Testis (tissue), 2 donors: ENCODE measurements around the gene TBC1D10A.

Source experiments
- POLR2A ChIP-seq: fragments of 450-650 bp; IDR thresholded peaks from one replicate; pipeline ENCODE4 v1.6.1; 2017; ENCODE audit warnings: antibody characterized with exemption, mild to moderate bottlenecking, moderate library complexity
- TF ChIP-seq, protein P1 (sequence below), 3 experiments: fragments of 450-650 bp in 2 of 3; fragments of 200-600 bp in 1 of 3; sonication (generic) in 1 of 3; IDR thresholded peaks; one replicate each; pipeline ENCODE4 v1.5.1; 2016 to 2019; ENCODE audit warnings: antibody characterized with exemption in 3 of 3, mild to moderate bottlenecking in 2 of 3, moderate library complexity in 1 of 3

DNA sequence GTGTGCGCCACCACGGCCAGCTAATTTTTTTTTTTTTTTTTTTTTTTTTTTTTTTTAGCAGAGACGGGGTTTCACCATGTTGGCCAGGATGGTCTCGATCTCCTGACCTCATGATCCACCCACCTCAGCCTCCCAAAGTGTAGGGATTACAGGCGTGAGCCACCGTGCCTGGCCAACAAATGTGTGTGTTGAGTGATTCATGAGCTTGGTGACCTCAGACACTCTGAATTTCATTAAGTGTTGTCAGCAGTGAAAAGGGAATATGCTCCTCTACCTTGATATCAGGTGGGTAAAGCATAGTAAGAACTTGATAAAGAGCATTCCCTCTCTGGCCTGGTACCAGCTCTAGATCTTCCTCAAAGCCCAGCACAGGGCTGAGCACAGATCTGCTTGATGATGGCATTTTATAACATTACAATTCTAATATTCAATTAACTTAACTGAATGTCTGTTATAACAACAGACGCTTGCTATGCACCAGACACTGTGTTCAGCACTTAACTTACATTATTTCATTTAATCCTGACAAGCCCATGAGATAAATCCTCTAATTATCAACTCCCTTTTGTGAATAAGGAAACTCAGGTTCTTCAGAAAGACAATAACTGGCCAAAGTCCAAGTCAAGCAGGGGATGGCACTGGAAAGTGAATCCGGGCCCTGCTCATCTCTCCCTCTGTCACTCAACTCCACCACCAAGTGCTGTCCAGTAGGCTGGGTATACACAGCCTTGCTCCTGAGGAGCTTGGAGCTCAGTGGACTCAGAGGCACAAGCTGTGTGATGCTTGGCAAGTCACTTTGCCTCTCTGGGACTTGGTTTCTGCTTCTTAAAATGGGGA is 13.0 kb downstream of the TBC1D10A start:
- TF ChIP-seq, protein P1, sequence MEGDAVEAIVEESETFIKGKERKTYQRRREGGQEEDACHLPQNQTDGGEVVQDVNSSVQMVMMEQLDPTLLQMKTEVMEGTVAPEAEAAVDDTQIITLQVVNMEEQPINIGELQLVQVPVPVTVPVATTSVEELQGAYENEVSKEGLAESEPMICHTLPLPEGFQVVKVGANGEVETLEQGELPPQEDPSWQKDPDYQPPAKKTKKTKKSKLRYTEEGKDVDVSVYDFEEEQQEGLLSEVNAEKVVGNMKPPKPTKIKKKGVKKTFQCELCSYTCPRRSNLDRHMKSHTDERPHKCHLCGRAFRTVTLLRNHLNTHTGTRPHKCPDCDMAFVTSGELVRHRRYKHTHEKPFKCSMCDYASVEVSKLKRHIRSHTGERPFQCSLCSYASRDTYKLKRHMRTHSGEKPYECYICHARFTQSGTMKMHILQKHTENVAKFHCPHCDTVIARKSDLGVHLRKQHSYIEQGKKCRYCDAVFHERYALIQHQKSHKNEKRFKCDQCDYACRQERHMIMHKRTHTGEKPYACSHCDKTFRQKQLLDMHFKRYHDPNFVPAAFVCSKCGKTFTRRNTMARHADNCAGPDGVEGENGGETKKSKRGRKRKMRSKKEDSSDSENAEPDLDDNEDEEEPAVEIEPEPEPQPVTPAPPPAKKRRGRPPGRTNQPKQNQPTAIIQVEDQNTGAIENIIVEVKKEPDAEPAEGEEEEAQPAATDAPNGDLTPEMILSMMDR (IDR thresholded peaks at IDR 0.05) = no peak
- no peak for TF ChIP-seq POLR2A
